ENCODE data around the gene TET2. TPM values are rescaled to one million over a fixed set of nuclear protein-coding genes. Genes with fewer than 3 reads are reported as not detected.

TET2 gene
- total RNA-seq, 4 donors from 2014 or later: 22.0 to 31.5 (median 28.0) TPM

- Histone ChIP-seq H3K9me3 (no peaks in the 10 kb centered on the region), H3K27ac (replicated peaks in 1 of 4) (peak overlapping the region in 1 of 4 donors; percentile 1), H3K4me3 (no peak overlapping the region), H3K36me3 (peaks cover 34 to 68% (median 51%) of the 10 kb centered on the region in 4 donors), H3K4me1 (peaks cover 0 to 12% (median 4%) of the 10 kb centered on the region in 4 donors), H3K27me3 (no peaks in the 10 kb centered on the region)
- WGBS: 46% methylated on average over 2 of the region's 2 CpGs
- intact Hi-C loops (cut with DNase I): no loop called here
- DNase-seq (ENCODE audit: extremely low spot score): no peak
- TF ChIP-seq EP300 (IDR thresholded peaks at IDR 0.05) (no peak), CTCF (IDR thresholded peaks at IDR 0.05) (no peak), POLR2A (IDR thresholded peaks at IDR 0.05; ENCODE audit: low read depth) (no peak)
Measured at GRCh38 chr4:105274090-105274489, 127.4 kb downstream of the TET2 start.

- Histone ChIP-seq H3K9me3 (no peaks in the 10 kb centered on the region), H3K4me3 (no peak overlapping the region), H3K4me1 (peaks cover 0 to 12% (median 6%) of the 10 kb centered on the region in 4 donors), H3K27me3 (no peaks in the 10 kb centered on the region), H3K27ac (replicated peaks in 1 of 4) (no peak overlapping the region), H3K36me3 (peaks cover 34 to 64% (median 48%) of the 10 kb centered on the region in 4 donors)
- WGBS: 94% methylated on average over 1 of the region's 1 CpG
- DNase-seq (ENCODE audit: extremely low spot score): no peak
- intact Hi-C loops (cut with DNase I): no loop called here
- TF ChIP-seq POLR2AphosphoS5 (IDR thresholded peaks at IDR 0.05): no peak
- no peak for TF ChIP-seq CTCF (IDR thresholded peaks at IDR 0.05)
- no peak for TF ChIP-seq POLR2A (IDR thresholded peaks at IDR 0.05; ENCODE audit: low read depth)
- no peak for TF ChIP-seq EP300 (IDR thresholded peaks at IDR 0.05)
Measured at GRCh38 chr4:105274504-105274903, 127.8 kb downstream of the TET2 start.

GRCh38 chr4:105276361-105277104, 129.9 kb downstream of the TET2 start:
- WGBS: 95% methylated on average over 9 of the region's 9 CpGs
- Histone ChIP-seq H3K27me3 (no peaks in the 10 kb centered on the region), H3K4me1 (peaks cover 0 to 25% (median 21%) of the 10 kb centered on the region in 4 donors), H3K36me3 (peaks cover 23 to 43% (median 31%) of the 10 kb centered on the region in 4 donors), H3K4me3 (no peak overlapping the region), H3K9me3 (no peaks in the 10 kb centered on the region), H3K27ac (replicated peaks in 1 of 4) (no peak overlapping the region)
- DNase-seq (ENCODE audit: extremely low spot score): no peak
- TF ChIP-seq POLR2A (IDR thresholded peaks at IDR 0.05; ENCODE audit: low read depth): no peak
- TF ChIP-seq POLR2AphosphoS5 (IDR thresholded peaks at IDR 0.05): no peak
- TF ChIP-seq EP300 (IDR thresholded peaks at IDR 0.05): no peak
- TF ChIP-seq CTCF (IDR thresholded peaks at IDR 0.05): no peak
- intact Hi-C loops (cut with DNase I): no loop called here

GRCh38 chr4:105277702-105278101, 131.0 kb downstream of the TET2 start:
- Histone ChIP-seq H3K36me3 (peaks cover 14 to 32% (median 22%) of the 10 kb centered on the region in 4 donors), H3K27ac (replicated peaks in 1 of 4) (no peak overlapping the region), H3K9me3 (no peaks in the 10 kb centered on the region), H3K4me1 (peaks cover 0 to 25% (median 21%) of the 10 kb centered on the region in 4 donors), H3K4me3 (no peak overlapping the region), H3K27me3 (no peaks in the 10 kb centered on the region)
- DNase-seq (ENCODE audit: extremely low spot score): no peak
- WGBS: 88% methylated on average over 1 of the region's 1 CpG
- no peak for TF ChIP-seq POLR2AphosphoS5 (IDR thresholded peaks at IDR 0.05)
- TF ChIP-seq EP300 (IDR thresholded peaks at IDR 0.05): no peak
- intact Hi-C loops (cut with DNase I): no loop called here

- H3K4me3 ChIP-seq: no peak overlapping the region
- intact Hi-C loops (cut with DNase I): no loop called here
- WGBS: 100% methylated on average over 1 of the region's 1 CpG
- no peak for DNase-seq (ENCODE audit: extremely low spot score)
- H3K27ac ChIP-seq (replicated peaks in 1 of 4): no peak overlapping the region
- H3K27me3 ChIP-seq: no peaks in the 10 kb centered on the region
- H3K36me3 ChIP-seq: peaks cover 11 to 21% (median 18%) of the 10 kb centered on the region in 4 donors
- H3K4me1 ChIP-seq: peaks cover 0 to 20% (median 16%) of the 10 kb centered on the region in 4 donors
- TF ChIP-seq POLR2AphosphoS5 (IDR thresholded peaks at IDR 0.05) (no peak), EP300 (IDR thresholded peaks at IDR 0.05) (no peak), CTCF (IDR thresholded peaks at IDR 0.05) (no peak), POLR2A (IDR thresholded peaks at IDR 0.05; ENCODE audit: low read depth) (no peak)
- H3K9me3 ChIP-seq: no peaks in the 10 kb centered on the region
Measured at GRCh38 chr4:105279314-105279713, 132.6 kb downstream of the TET2 start.
